Fibroblast of lung (primary cell): ENCODE results near the gene SRP14. TPM values are rescaled to one million over a fixed set of nuclear protein-coding genes. Genes with fewer than 3 reads are reported as not detected.

Experiments
- DNase-seq, 2 donors: peaks; one replicate each; pipeline versions ENCODE4 v3.0.0 to v3.0.0-alpha.2; 2010; ENCODE audit warnings: low read depth in 2 of 2
- H2AFZ ChIP-seq: 2 replicates; pipeline ENCODE4 v1.5.1; 2012; ENCODE audit warnings: low read length, control low read depth, inconsistent platforms
- H3K27ac ChIP-seq: 2 replicates; pipeline ENCODE4 v1.5.1; 2011; ENCODE audit warnings: low read length, control low read depth; ENCODE audit not compliant: insufficient read depth
- H3K27me3 ChIP-seq: 2 replicates; pipeline ENCODE4 v1.5.1; 2011; ENCODE audit warnings: mild to moderate bottlenecking, low read length; ENCODE audit not compliant: control insufficient read depth, insufficient read depth
- H3K36me3 ChIP-seq: 2 replicates; pipeline ENCODE4 v1.5.1; 2011; ENCODE audit warnings: low read length; ENCODE audit not compliant: control insufficient read depth, insufficient read depth
- H3K4me1 ChIP-seq: 2 replicates; pipeline ENCODE4 v1.5.1; 2011; ENCODE audit warnings: low read length; ENCODE audit not compliant: control insufficient read depth, insufficient read depth; ENCODE audit errors: extremely low read depth
- H3K4me2 ChIP-seq: 2 replicates; pipeline ENCODE4 v1.5.1; 2011; ENCODE audit warnings: low read length, control low read depth; ENCODE audit not compliant: insufficient read depth; ENCODE audit errors: extremely low read depth
- H3K4me3 ChIP-seq, 4 experiments: fragments of 200-600 bp in 1 of 4; sonication (generic) in 1 of 4; replicated peaks in 1 of 4; 2 replicates each; pipeline ENCODE4 v1.5.1; 2011 to 2016; ENCODE audit warnings: low read length in 4 of 4, low read depth in 3 of 4, mild to moderate bottlenecking in 3 of 4, control low read depth in 2 of 4, inconsistent platforms in 1 of 4, mixed read lengths in 1 of 4; ENCODE audit not compliant: insufficient read depth in 1 of 4; ENCODE audit errors: control extremely low read depth in 1 of 4
- H3K79me2 ChIP-seq: 2 replicates; pipeline ENCODE4 v1.5.1; 2012; ENCODE audit warnings: mild to moderate bottlenecking, low read length, inconsistent platforms; ENCODE audit not compliant: control insufficient read depth, insufficient read depth
- H3K9ac ChIP-seq: 2 replicates; pipeline ENCODE4 v1.5.1; 2011; ENCODE audit warnings: mild to moderate bottlenecking, low read length, control low read depth; ENCODE audit not compliant: insufficient read depth
- H3K9me3 ChIP-seq: 2 replicates; pipeline ENCODE4 v1.5.1; 2012; ENCODE audit warnings: low read depth, low read length; ENCODE audit not compliant: control insufficient read depth, insufficient read depth
- H4K20me1 ChIP-seq: 2 replicates; pipeline ENCODE4 v1.5.1; 2011; ENCODE audit warnings: low read length; ENCODE audit not compliant: control insufficient read depth, insufficient read depth; ENCODE audit errors: extremely low read depth
- CTCF ChIP-seq, 2 donors: IDR thresholded peaks in 1 of 2; conservative IDR thresholded peaks in 1 of 2; 1 replicate in 1 of 2; 2 replicates in 1 of 2; pipeline ENCODE4 v1.5.1; 2011 to 2012; ENCODE audit warnings: low read length in 2 of 2, control low read depth in 1 of 2, inconsistent platforms in 1 of 2, low read depth in 1 of 2, mild to moderate bottlenecking in 1 of 2
- EZH2 ChIP-seq: IDR thresholded peaks from 2 replicates; pipeline ENCODE4 v1.5.1; 2012; ENCODE audit warnings: low read length, control low read depth, mild to moderate bottlenecking; ENCODE audit errors: missing control alignments
- polyA minus RNA-seq: library from RNA; depleted of rRNA, polyadenylated mRNA; stranded (reverse); fragments of >200 nt; gene quantifications from 2 replicates; pipeline ENCODE4 v1.2.3, GENCODE V29; 2011; ENCODE audit warnings: low replicate concordance
- polyA plus RNA-seq, 2 donors: library from polyadenylated mRNA; depleted of rRNA in 1 of 2; stranded (reverse) in 1 of 2; unstranded in 1 of 2; fragments of >200 nt; gene quantifications; 2 replicates each; pipeline ENCODE4 v1.2.1, GENCODE V29; 2011 to 2012; ENCODE audit warnings: missing spikeins in 1 of 2
- total RNA-seq: library from RNA; depleted of rRNA; stranded (reverse); fragments of >200 nt; gene quantifications from 2 replicates; pipeline ENCODE4 v1.2.1, GENCODE V29; 2014

SRP14 gene, protein sequence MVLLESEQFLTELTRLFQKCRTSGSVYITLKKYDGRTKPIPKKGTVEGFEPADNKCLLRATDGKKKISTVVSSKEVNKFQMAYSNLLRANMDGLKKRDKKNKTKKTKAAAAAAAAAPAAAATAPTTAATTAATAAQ
- 162 and 174 TPM in 2 replicates for total RNA-seq
- polyA plus RNA-seq, result 434 and 465 TPM in 2 replicates
- polyA plus RNA-seq (2012), result 342 and 345 TPM in 2 replicates
- 9.0 and 17.0 TPM in 2 replicates for polyA minus RNA-seq

- H3K9me3 ChIP-seq, result no peaks in the 10 kb centered on the region
- peak within 1 kb of the TSS; percentile 95 for H2AFZ ChIP-seq
- no peak for TF ChIP-seq CTCF (conservative IDR thresholded peaks at IDR 0.05 in 1 of 2, IDR thresholded peaks at IDR 0.05 in 1 of 2; ENCODE audit: low read depth in 1 of 2, low read length in 2 of 2)
- no peak for TF ChIP-seq EZH2
- H3K9ac ChIP-seq, result peak within 1 kb of the TSS; percentile 96
- peak within 1 kb of the TSS; percentile 92 for H3K27ac ChIP-seq
- H3K36me3 ChIP-seq, result peaks cover 6% of the 10 kb centered on the region
- DNase-seq, result peak; percentile 93
- H3K4me3 ChIP-seq, result peak within 1 kb of the TSS; percentile 84 to 97 (median 96)
- peak within 1 kb of the TSS; percentile 99 for H3K4me2 ChIP-seq
- H3K4me1 ChIP-seq, result peaks cover 2% of the 10 kb centered on the region
- H3K27me3 ChIP-seq, result no peaks in the 10 kb centered on the region
- H3K79me2 ChIP-seq, result peaks cover 16% of the 10 kb centered on the region
- H4K20me1 ChIP-seq, result no peaks in the 10 kb centered on the region
These were observed at the start of gene SRP14 for GRCh38 chr15:40038638-40039543. Gene SRP14, minus strand, starts transcription at chr15:40039181. Its CDS starts 65 bp downstream, at chr15:40039116.

DNA sequence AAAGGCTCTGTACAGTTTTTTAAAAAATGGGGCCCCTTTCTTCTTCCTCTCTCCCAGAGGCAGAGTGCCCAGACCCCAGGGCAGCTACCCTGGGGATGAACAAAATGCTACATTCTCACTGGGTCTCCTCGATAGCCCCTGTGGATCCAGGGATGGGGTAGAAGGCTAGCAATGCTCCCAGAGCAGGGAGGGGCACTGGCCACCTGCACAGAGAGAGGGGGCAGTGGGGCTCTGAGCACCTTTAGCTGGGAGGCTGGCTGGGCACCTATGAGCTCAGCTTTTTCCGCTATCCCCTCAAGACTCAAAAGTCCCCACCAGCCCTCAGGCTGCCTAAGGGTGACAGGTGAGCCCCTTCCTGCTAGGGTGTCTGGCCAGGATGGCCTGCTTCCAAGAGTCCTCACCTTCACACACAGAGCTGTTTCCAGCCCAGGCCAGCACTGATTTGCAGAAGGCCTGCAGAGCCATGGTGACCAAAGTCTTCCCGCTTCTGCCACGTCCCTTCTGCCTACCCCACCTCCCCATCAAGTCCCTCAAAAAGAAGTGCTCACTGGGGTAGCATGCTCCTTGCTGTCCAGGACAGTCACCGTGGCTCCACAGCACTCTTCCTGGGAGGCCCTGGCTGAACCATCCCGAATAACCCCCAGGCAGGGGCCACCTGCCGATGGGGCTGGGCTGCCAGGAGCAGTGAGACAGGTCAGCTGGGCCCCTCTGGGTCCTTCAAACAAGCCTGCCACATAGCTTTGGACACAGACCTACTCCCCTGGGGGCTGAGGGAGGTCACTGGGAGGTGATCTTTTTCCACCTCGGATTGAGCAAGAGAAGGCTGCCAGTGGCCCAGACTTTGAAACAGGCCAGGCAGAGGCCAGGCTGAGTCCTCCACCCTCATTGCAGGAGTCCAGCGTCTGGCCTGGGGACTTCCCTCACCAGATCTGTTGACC, 49.3 kb upstream of the SRP14 start:
- H2AFZ ChIP-seq, result no peak overlapping the region
- TF ChIP-seq CTCF (conservative IDR thresholded peaks at IDR 0.05 in 1 of 2, IDR thresholded peaks at IDR 0.05 in 1 of 2; ENCODE audit: low read depth in 1 of 2, low read length in 2 of 2), result no peak

More for the DNA sequence above, 49.3 kb upstream of the SRP14 start:
- Histone ChIP-seq H3K79me2 (no peaks in the 10 kb centered on the region), H3K4me2 (no peak overlapping the region), H3K27ac (no peak overlapping the region), H3K27me3 (no peaks in the 10 kb centered on the region), H3K4me3 (no peak overlapping the region), H3K36me3 (no peaks in the 10 kb centered on the region), H3K9ac (no peak overlapping the region), H4K20me1 (no peaks in the 10 kb centered on the region), H3K9me3 (no peaks in the 10 kb centered on the region), H3K4me1 (peaks cover 32% of the 10 kb centered on the region)
- DNase-seq, result no peak
